HG02623 (cell line): ENCODE measurements around the gene PAQR4.
"Not testable (repeated sequence)": the region's sequence is repeated elsewhere in the genome, so short reads cannot be mapped to it uniquely, and the experiment has no call there.

Source experiments
- ATAC-seq: cut with Tn5 transposase; IDR thresholded peaks from one replicate; pipeline ENCODE4 v1.9.1; 2021; ENCODE audit warnings: moderate library complexity; ENCODE audit not compliant: unreplicated experiment

PAQR4 gene

DNA sequence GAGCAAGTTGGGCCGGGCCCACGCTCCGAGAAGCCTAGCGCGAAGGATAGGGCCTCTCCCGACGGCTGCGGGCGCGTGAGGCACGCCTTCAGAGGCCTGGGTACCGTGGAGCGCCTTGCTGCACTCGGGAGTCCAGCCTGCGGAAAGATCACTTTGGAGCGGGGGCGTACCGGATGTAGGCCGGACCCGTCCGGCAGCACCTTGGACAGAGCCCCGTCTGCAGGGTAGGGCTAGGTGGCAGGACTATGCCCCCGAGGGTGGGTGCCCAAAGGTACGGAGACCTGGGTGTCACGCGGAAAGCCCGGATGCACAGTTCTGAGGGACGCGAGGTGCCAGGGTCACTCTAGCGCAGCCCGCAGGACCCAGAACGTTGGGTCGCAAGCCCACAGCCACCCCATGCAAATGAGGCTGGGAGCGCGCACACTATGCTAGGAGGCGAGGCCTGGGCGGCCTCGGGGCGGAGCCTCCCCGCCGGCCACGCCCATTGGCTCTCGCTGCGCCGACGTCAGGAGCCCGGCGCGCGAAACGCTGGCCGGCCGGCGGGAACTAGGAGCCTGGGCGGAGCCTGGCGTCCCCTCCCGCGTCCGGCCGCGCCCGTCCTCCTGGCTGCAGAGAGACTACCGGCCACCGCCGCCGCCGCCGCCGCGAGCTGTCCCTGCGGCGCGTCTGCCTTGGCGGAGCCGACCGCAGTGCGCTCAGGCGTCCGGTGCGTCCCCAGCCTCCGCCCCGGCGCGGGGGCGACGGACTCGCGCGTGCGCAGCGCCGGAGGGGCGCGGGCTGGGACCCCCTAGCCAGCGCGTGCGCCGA is at the start of gene PAQR4:
TSS of gene PAQR4 (plus strand) at position 611 of the 807 bp plus-strand sequence. CDS start 327 bp downstream, outside the sequence.
- ATAC-seq = peak; percentile 79

DNA sequence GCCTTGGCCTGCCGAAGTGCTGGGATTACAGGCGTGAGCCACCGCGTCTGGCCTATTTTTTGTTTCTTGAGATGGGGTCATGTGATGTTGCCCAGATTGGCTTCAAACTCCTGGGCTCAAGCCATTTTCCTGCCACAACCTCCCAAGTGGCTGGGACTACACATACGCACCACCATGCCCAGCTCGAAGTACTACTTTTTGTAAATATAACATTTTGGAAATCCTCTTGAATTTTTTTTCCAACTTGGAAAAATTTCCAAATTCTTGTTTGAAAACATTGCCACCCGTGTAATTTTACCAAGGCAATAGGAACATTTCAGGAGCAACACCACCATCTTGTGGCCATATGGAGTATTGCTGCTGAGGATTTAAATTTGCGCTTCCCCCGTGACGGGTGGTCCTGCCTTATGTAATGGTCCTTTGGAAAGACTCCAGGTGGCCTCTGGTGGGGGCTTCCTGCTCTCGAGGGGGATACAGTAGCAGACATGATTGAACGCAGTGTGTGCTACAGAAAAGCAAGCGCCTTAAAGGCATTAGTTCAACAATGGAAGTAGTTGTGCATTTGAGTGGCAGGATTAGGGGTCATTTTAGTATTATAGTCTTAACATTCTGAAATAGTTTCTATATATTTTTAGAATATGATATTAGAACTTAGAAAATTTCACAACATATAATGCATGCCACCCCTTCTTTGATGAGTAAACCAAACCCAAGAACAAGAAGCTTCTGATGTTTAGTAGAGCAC is 49.5 kb upstream of the PAQR4 start:
- no peak for ATAC-seq

DNA sequence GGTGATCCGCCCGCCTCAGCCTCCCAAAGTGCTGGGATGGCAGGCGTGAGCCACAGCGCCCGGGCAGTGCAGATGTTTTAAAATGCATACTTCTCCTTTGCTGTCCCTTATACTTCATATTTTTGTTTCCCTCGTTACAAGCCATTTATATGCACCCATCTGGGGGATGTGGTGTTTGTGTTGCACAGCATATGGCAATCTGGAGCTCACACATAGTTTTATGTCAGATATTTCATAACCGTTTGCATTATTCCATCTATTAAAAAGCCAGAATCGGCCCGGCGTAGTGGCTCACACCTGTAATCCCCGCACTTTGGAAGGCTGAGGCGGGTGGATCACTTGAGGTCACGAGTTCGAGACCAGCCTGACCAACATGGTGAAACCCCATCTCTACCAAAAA is 45.7 kb upstream of the PAQR4 start:
- ATAC-seq = no peak

- ATAC-seq = no peak
These were observed 44.0 kb upstream of the PAQR4 start for GRCh38 chr16:2924901-2925755.

- no peak for ATAC-seq
These were observed 43.0 kb upstream of the PAQR4 start for GRCh38 chr16:2925951-2926649.

DNA sequence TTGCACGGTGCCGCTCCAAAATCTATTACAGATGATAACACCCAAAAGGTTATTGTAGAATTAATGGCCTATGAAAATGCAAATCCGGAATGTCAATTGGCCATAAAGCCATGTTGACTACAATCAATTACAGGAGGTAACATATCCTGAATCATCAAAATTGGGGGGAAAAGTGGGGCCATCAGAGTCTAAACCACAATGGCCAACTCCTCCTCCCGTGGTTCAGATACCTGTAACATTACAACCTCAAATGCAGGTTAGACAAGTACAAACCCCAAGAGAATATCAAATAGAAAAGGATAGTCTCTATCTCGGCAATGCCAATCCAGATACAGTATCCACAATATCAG is 42.5 kb upstream of the PAQR4 start:
- ATAC-seq = no peak

DNA sequence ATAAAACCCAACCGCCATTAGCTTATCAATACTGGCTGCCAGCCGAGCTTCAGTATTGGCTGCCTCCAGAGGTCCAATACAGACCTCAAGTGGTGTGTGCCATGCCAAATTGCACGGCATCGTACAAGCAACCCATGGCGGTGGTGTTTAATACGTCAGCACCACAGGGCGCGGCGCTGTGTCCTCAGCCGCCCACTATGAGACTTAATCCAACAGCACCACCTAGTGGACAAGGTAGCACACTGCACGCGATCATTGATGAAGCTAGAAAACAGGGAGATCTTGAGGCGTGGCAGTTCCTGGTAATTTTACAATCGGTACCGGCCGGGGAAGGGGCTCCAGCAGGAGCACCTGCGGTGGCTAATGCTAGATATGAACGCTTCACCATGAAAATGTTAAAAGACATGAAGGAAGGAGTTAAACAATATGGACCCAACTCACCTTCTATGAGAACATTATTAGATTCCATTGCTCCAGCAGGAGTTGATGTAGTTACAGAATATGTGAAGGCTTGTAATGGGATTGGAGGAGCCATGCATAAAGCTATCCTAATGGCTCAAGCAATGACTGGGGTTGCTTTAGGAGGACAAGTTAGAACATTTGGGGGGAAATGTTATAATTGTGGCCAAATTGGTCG is 42.0 kb upstream of the PAQR4 start:
- ATAC-seq = no peak

DNA sequence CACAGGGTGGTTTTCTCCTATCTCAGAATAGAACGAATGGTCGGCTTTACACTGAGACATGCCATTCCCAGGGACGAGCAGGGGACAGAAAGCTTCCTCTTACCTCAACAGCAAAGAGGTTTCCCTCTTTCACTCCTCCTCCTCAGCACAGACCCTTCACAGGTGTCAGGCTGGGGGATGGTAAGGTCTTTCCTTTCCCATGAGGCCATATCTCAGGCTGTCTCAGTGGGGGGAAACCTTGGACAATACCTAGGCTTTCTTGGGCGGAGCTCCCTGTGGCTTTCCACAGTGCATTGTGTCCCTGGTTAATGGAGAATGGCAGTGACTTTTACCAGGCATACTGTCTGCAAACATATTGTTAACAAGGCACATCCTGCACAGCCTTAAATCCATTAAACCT is 41.0 kb upstream of the PAQR4 start:
- ATAC-seq = not testable (repeated sequence)

DNA sequence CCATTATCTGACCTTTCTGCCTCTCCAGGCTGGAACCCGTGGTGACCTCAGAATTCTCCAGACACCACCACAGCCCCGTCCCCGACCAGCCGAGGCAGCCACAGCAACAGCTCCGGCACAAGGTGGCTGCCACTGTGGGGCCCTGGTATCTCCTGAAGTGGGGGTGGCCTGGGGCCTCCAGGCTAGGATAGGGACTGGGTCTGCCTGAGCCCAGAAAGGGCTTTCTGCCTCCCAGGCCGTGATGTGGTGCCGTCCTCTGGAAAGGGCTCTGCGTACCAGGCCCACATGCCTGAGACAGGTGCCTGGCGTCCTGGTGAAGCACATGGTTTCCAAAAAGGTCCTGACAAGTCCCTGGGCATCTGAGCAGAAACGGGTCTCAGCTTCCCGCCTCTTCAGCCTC is 40.4 kb upstream of the PAQR4 start:
- ATAC-seq = no peak

DNA sequence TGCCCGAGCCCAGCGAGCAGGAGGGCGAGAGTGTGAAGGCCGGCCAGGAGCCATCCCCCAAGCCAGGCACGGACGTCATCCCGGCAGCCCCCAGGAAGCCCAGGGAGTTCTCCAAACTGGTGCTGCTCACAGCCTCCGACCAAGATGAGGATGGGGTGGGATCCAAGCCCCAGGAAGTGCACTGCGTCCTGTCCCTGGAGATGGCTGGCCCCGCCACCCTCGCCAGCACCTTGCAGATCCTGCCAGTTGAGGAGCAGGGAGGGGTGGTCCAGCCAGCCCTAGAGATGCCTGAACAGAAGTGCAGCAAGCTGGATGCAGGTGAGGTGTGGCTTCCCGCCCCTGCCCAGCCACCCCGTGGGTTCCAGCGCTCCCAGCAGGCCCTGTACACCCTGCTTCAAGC is 39.5 kb upstream of the PAQR4 start:
- ATAC-seq = no peak

DNA sequence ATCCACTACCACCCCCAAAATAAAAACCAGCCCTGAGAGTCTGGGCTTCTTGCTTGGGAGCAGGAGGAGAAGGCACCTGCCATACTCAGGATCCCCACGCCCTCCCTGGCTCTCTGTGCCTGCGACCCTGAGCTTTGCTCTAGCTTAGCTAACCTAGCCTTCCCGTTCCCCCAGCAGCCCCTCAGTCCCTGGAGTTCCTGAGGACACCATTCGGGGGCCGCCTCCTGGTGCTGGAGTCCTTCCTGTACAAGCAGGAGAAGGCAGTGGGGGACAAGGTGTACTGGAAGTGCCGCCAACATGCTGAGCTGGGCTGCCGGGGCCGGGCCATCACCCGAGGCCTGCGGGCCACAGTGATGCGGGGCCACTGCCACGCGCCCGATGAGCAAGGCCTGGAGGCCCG is 38.9 kb upstream of the PAQR4 start:
- ATAC-seq = no peak

GRCh38 chr16:2931231-2931914 is 37.8 kb upstream of the PAQR4 start:
- ATAC-seq = not testable (repeated sequence)

GRCh38 chr16:2933136-2933535 is 36.0 kb upstream of the PAQR4 start:
- no peak for ATAC-seq

DNA sequence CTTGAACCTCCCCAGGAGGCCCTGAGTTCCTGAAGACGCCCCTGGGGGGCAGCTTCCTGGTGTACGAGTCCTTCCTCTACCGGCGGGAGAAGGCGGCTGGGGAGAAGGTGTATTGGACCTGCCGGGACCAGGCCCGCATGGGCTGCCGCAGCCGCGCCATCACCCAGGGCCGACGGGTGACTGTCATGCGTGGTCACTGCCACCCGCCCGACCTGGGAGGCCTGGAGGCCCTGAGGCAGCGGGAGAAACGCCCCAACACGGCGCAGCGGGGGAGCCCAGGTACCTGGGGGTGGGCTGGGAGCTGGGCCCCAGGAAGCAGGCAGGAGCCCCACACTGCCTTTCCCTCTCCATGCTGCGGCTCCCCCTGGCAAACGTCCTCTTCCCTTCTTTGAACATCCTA is 35.4 kb upstream of the PAQR4 start:
- ATAC-seq = no peak

DNA sequence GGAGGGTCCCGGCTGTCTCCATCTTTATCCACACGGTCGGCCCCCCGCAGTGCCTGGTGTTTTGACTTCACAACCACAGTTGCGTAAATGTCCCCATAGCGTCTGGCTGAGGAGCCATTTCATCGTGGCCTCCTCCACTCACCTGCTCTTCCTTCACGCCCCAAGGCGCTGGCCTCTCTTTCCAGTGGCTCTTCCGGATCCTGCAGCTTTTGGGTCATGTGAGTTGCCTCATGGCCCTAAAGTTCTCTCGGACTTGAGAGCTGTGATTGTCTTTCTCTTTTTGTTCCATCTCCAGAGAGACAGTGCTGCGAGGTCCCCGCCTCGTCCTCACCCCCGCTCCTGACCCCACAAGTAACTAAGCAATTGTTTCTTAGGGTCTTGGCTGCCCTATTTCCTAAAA is 34.7 kb upstream of the PAQR4 start:
- ATAC-seq = no peak

GRCh38 chr16:2936436-2937011 is 32.6 kb upstream of the PAQR4 start:
- no peak for ATAC-seq

DNA sequence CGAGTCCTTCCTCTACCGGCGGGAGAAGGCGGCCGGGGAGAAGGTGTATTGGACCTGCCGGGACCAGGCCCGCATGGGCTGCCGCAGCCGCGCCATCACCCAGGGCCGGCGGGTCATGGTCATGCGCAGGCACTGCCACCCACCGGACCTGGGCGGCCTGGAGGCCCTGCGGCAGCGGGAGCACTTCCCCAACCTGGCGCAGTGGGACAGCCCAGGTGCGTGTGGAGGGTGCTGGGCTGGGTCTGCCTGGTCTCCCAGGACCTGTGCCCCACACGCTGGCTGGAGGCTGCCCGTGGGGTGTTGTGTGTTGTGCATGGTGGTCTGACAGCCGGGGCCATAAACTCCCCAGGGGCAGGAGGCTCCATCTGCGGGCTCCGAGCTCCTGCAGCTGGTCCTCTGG is 32.0 kb upstream of the PAQR4 start:
- no peak for ATAC-seq

- ATAC-seq = no peak
These were observed 30.9 kb upstream of the PAQR4 start for GRCh38 chr16:2938206-2938605.

DNA sequence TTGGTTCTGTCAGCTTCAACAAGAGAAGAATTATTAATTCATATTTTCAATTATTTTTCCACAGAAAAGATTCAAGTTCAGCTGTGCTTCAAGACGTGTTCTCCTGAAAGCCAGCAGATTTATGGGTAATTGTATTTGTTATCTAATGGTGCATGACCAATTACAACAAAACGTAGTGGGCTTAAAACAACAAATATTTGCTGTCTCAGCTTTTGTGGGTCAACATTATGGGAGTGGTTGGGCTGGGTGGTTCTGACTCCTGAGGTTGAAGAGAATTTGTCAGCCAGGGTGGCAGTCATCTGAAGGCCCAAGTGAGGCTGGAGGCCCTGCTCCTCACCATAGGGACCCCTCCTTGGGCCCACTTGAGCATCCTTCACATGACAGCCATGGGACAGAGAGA is 29.2 kb upstream of the PAQR4 start:
- ATAC-seq = no peak

- ATAC-seq = no peak
These were observed 27.1 kb upstream of the PAQR4 start for GRCh38 chr16:2942045-2942444.
